C4-2B (cell line): ENCODE measurements around the gene SPTBN5.

Experiments
- CTCF ChIP-seq: fragments of 450-650 bp; conservative IDR thresholded peaks from 2 replicates; pipeline ENCODE4 v1.5.1; 2017; ENCODE audit warnings: mild to moderate bottlenecking
- ZFX ChIP-seq: fragments of 450-650 bp; IDR thresholded peaks from 2 replicates; pipeline ENCODE4 v1.6.1; 2017

- no peak for TF ChIP-seq ZFX
- no peak for TF ChIP-seq CTCF
These were observed 53.9 kb downstream of the SPTBN5 start for GRCh38 chr15:41839781-41840491.
